Activated T-helper 1 cell treated with Interleukin-2 at 50 U/mL for 16 hours (primary cell): ENCODE results near the gene PDE7B.

Source experiments
- DNase-seq: peaks from one replicate; pipeline ENCODE4 v3.0.0-alpha.2; 2020; ENCODE audit warnings: low read depth

Gene PDE7B

GRCh38 chr6:135935941-135936601 lies 84.6 kb downstream of the PDE7B start:
- DNase-seq, result no peak

- DNase-seq, result no peak
Measured at GRCh38 chr6:135936606-135937005, 85.1 kb downstream of the PDE7B start.

- no peak for DNase-seq
Measured at GRCh38 chr6:135937106-135937505, 85.6 kb downstream of the PDE7B start.

- no peak for DNase-seq
Measured at GRCh38 chr6:135938576-135939207, 87.2 kb downstream of the PDE7B start.

GRCh38 chr6:135939208-135939591 lies 87.7 kb downstream of the PDE7B start:
- DNase-seq, result no peak

GRCh38 chr6:135940616-135941167 lies 89.2 kb downstream of the PDE7B start:
- DNase-seq, result no peak

- no peak for DNase-seq
Measured at GRCh38 chr6:135941275-135942025, 89.9 kb downstream of the PDE7B start.

GRCh38 chr6:135944120-135944519 lies 92.6 kb downstream of the PDE7B start:
- no peak for DNase-seq

GRCh38 chr6:135946674-135947073 lies 95.2 kb downstream of the PDE7B start:
- no peak for DNase-seq

- no peak for DNase-seq
Measured at GRCh38 chr6:135950669-135951068, 99.2 kb downstream of the PDE7B start.

- no peak for DNase-seq
Measured at GRCh38 chr6:135951169-135951568, 99.7 kb downstream of the PDE7B start.

GRCh38 chr6:135953818-135954217 lies 102.3 kb downstream of the PDE7B start:
- DNase-seq, result no peak

- DNase-seq, result no peak
Measured at GRCh38 chr6:135955099-135955498, 103.6 kb downstream of the PDE7B start.

- DNase-seq, result no peak
Measured at GRCh38 chr6:135962731-135963130, 111.2 kb downstream of the PDE7B start.

GRCh38 chr6:135970750-135971149 lies 119.2 kb downstream of the PDE7B start:
- DNase-seq, result no peak

- DNase-seq, result no peak
Measured at GRCh38 chr6:135971351-135971750, 119.8 kb downstream of the PDE7B start.

- DNase-seq, result no peak
Measured at GRCh38 chr6:135972150-135972549, 120.6 kb downstream of the PDE7B start.

- DNase-seq, result no peak
Measured at GRCh38 chr6:135972586-135972985, 121.1 kb downstream of the PDE7B start.

- DNase-seq, result no peak
Measured at GRCh38 chr6:135974426-135974825, 122.9 kb downstream of the PDE7B start.

GRCh38 chr6:135976585-135976984 lies 125.1 kb downstream of the PDE7B start:
- no peak for DNase-seq

GRCh38 chr6:135983093-135983492 lies 131.6 kb downstream of the PDE7B start:
- DNase-seq, result no peak

- DNase-seq, result no peak
Measured at GRCh38 chr6:135983718-135984343, 132.3 kb downstream of the PDE7B start.

GRCh38 chr6:135985471-135985870 lies 134.0 kb downstream of the PDE7B start:
- DNase-seq, result no peak
